Subcutaneous abdominal adipose tissue (tissue), 5 donors: ENCODE data around the gene SENP8.

Source experiments
- H3K27ac ChIP-seq: one replicate; pipeline ENCODE4 v1.7.0; 2013; ENCODE audit warnings: low read depth, mild to moderate bottlenecking, inconsistent platforms, low read length, moderate library complexity
- H3K27me3 ChIP-seq, 5 donors: one replicate each; pipeline ENCODE4 v1.7.0; 2013; ENCODE audit warnings: low read length in 5 of 5, inconsistent platforms in 1 of 5; ENCODE audit not compliant: control insufficient read depth in 5 of 5, insufficient read depth in 4 of 5
- H3K36me3 ChIP-seq, 5 donors: one replicate each; pipeline ENCODE4 v1.7.0; 2013; ENCODE audit warnings: low read length in 5 of 5; ENCODE audit not compliant: control insufficient read depth in 5 of 5, insufficient read depth in 5 of 5
- H3K4me1 ChIP-seq, 5 donors: one replicate each; pipeline ENCODE4 v1.7.0; 2013; ENCODE audit warnings: low read length in 5 of 5, mild to moderate bottlenecking in 3 of 5, moderate library complexity in 1 of 5; ENCODE audit not compliant: control insufficient read depth in 5 of 5, insufficient read depth in 5 of 5
- H3K4me3 ChIP-seq, 5 donors: one replicate each; pipeline ENCODE4 v1.7.0; 2013; ENCODE audit warnings: low read length in 5 of 5, low read depth in 1 of 5
- H3K9ac ChIP-seq, 5 donors: one replicate each; pipeline ENCODE4 v1.7.0; 2013; ENCODE audit warnings: low read length in 5 of 5, mild to moderate bottlenecking in 4 of 5, moderate library complexity in 3 of 5
- H3K9me3 ChIP-seq, 5 donors: one replicate each; pipeline ENCODE4 v1.7.0; 2013; ENCODE audit warnings: low read length in 5 of 5; ENCODE audit not compliant: control insufficient read depth in 5 of 5
- donor health status: healthy.
- donor health status: healthy.
- donor health status: healthy.
- donor health status: healthy.
- donor health status: healthy.

The SENP8 gene

GRCh38 chr15:72173401-72173800, 55.2 kb downstream of the SENP8 start:
- Histone ChIP-seq H3K36me3 (no peaks in the 10 kb centered on the region), H3K4me3 (no peak overlapping the region), H3K9ac (no peak overlapping the region), H3K27me3 (peaks cover 8 to 23% (median 16%) of the 10 kb centered on the region in 5 donors), H3K4me1 (peaks cover 0 to 4% (median 0%) of the 10 kb centered on the region in 5 donors), H3K9me3 (no peaks in the 10 kb centered on the region), H3K27ac (no peak overlapping the region)

- Histone ChIP-seq H3K4me1 (peaks cover 0 to 4% (median 0%) of the 10 kb centered on the region in 5 donors), H3K27me3 (peaks cover 8 to 23% (median 12%) of the 10 kb centered on the region in 5 donors), H3K9me3 (no peaks in the 10 kb centered on the region), H3K9ac (no peak overlapping the region), H3K36me3 (no peaks in the 10 kb centered on the region), H3K27ac (no peak overlapping the region), H3K4me3 (no peak overlapping the region)
Measured at GRCh38 chr15:72173864-72174550, 55.8 kb downstream of the SENP8 start.

- no peak overlapping the region for H3K9ac ChIP-seq
- peaks cover 8 to 20% (median 11%) of the 10 kb centered on the region in 5 donors for H3K27me3 ChIP-seq
- H3K4me1 ChIP-seq: peaks cover 0 to 6% (median 3%) of the 10 kb centered on the region in 5 donors
- no peak overlapping the region for H3K27ac ChIP-seq
- no peaks in the 10 kb centered on the region for H3K9me3 ChIP-seq
- H3K36me3 ChIP-seq: no peaks in the 10 kb centered on the region
- no peak overlapping the region for H3K4me3 ChIP-seq
Measured at GRCh38 chr15:72174551-72175165, 56.5 kb downstream of the SENP8 start.

GRCh38 chr15:72175186-72176044, 57.2 kb downstream of the SENP8 start:
- H3K9me3 ChIP-seq: no peaks in the 10 kb centered on the region
- H3K27ac ChIP-seq: no peak overlapping the region
- peaks cover 0 to 11% (median 9%) of the 10 kb centered on the region in 5 donors for H3K4me1 ChIP-seq
- no peak overlapping the region for H3K4me3 ChIP-seq
- H3K9ac ChIP-seq: no peak overlapping the region
- H3K36me3 ChIP-seq: no peaks in the 10 kb centered on the region
- peaks cover 8 to 20% (median 11%) of the 10 kb centered on the region in 5 donors for H3K27me3 ChIP-seq

DNA sequence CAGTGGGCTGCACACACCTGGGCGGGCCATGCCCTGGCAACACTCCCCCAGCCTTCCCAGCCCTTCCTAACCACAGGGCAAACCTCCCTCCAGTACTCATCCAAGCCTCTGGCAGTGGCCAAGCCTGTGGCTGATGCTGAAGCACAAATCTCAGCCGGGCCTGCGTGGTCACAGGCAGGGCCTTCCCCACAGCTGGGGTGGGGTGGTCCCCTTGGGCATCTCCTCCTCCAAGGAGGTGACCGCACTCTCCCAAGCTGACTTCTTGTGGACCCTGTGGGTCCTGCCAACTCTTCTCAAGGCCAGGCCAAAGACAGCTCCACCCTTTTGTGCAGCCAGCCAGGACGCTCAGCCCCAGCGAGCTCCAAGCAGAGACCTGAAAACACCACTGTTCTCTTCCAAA, 58.0 kb downstream of the SENP8 start:
- Histone ChIP-seq H3K4me1 (peaks cover 0 to 16% (median 9%) of the 10 kb centered on the region in 5 donors), H3K4me3 (no peak overlapping the region)

GRCh38 chr15:72176743-72177142, 58.5 kb downstream of the SENP8 start:
- peaks cover 0 to 16% (median 9%) of the 10 kb centered on the region in 5 donors for H3K4me1 ChIP-seq
- peaks cover 8 to 20% (median 11%) of the 10 kb centered on the region in 5 donors for H3K27me3 ChIP-seq
- H3K27ac ChIP-seq: no peak overlapping the region
- no peaks in the 10 kb centered on the region for H3K9me3 ChIP-seq
- H3K9ac ChIP-seq: no peak overlapping the region
- H3K36me3 ChIP-seq: no peaks in the 10 kb centered on the region
- H3K4me3 ChIP-seq: no peak overlapping the region

More for the DNA sequence above, 58.0 kb downstream of the SENP8 start:
- Histone ChIP-seq H3K9me3 (no peaks in the 10 kb centered on the region), H3K36me3 (no peaks in the 10 kb centered on the region), H3K27me3 (peaks cover 8 to 20% (median 11%) of the 10 kb centered on the region in 5 donors), H3K9ac (no peak overlapping the region), H3K27ac (no peak overlapping the region)

DNA sequence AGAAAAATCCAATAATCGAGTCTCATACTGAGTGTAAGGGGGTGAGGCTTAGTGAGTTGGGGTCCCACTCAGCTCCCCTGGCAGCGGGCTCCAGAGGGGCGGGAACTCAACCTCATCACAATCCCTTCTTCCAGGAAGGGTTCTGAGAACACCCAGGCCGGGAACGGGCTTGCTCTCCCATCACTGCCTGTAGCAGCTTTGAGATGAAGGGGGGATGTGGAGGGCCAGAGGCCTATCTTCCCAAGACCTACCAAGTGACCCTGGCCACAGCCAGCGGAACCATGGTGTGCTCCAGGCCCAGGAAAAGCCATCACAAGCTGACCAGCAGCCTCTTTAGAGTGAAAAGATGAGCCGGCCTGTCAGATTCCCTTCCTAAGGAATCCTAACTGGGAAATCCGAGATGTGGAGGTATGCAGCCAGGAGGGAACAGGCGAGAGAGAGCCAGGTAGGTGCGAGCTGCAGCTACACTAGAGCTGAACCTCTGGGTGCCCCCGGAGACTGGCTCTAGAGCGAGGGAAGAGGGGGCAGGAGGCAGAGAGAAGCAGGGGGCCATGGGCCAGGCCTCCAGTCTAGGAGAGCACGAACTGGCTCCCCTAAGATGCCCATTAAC, 60.9 kb downstream of the SENP8 start:
- Histone ChIP-seq H3K4me3 (no peak overlapping the region), H3K27me3 (peaks cover 8 to 28% (median 14%) of the 10 kb centered on the region in 5 donors), H3K4me1 (peaks cover 0 to 21% (median 13%) of the 10 kb centered on the region in 5 donors), H3K9ac (no peak overlapping the region), H3K9me3 (no peaks in the 10 kb centered on the region), H3K27ac (no peak overlapping the region), H3K36me3 (no peaks in the 10 kb centered on the region)

GRCh38 chr15:72179950-72180581, 61.9 kb downstream of the SENP8 start:
- Histone ChIP-seq H3K4me1 (peaks cover 0 to 26% (median 19%) of the 10 kb centered on the region in 5 donors), H3K27me3 (peaks cover 8 to 26% (median 19%) of the 10 kb centered on the region in 5 donors), H3K9ac (no peak overlapping the region), H3K9me3 (no peaks in the 10 kb centered on the region), H3K27ac (no peak overlapping the region), H3K36me3 (no peaks in the 10 kb centered on the region), H3K4me3 (no peak overlapping the region)

DNA sequence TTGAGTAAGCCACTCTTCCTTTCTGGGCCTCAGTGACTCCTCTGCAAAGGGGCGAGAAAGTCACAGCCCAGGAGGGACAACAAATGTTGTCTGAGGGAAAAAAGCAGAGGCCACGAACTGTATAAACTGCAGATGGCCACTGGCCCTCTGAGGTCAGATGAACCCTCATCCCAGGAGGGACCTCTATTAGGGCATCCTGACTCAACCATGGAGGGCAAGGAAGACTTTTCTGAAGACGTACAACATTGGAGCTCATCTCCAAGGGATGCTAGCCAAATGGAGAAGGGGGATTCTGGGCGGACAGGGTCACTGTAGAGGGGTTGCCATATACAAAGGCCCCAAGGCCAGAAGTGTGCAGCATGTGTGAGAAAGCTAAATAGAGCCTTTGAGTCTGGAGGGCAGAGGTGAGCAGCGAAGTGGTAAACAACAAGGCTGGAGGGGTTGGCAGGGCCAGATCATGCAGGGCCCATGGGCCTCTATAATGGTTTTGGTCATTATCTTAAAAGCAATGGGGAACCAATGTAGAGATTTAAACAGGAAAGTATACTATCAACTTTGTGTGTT, 62.6 kb downstream of the SENP8 start:
- Histone ChIP-seq H3K9ac (no peak overlapping the region), H3K27me3 (peaks cover 4 to 22% (median 14%) of the 10 kb centered on the region in 5 donors), H3K9me3 (no peaks in the 10 kb centered on the region), H3K4me3 (no peak overlapping the region), H3K27ac (no peak overlapping the region), H3K36me3 (no peaks in the 10 kb centered on the region), H3K4me1 (peaks cover 0 to 26% (median 17%) of the 10 kb centered on the region in 5 donors)
